Retinal pigment epithelial cell (primary cell): ENCODE measurements around the gene MMP1.

Experiments
- DNase-seq: peaks from one replicate; pipeline ENCODE4 v3.0.0-alpha.2; 2010; ENCODE audit warnings: low read depth
- H3K4me3 ChIP-seq: 2 replicates; pipeline ENCODE4 v1.5.1; 2011; ENCODE audit warnings: mild to moderate bottlenecking, low read length, control low read depth, moderate library complexity
- CTCF ChIP-seq: conservative IDR thresholded peaks from 2 replicates; pipeline ENCODE4 v1.5.1; 2011; ENCODE audit warnings: low read depth, low read length, control low read depth, inconsistent platforms

MMP1 gene

GRCh38 chr11:102792604-102793003 lies 5.4 kb downstream of the MMP1 start:
- TF ChIP-seq CTCF: no peak
- DNase-seq: no peak
- H3K4me3 ChIP-seq: no peak overlapping the region

GRCh38 chr11:102791271-102792036 lies 6.5 kb downstream of the MMP1 start:
- no peak overlapping the region for H3K4me3 ChIP-seq
- DNase-seq: no peak
- TF ChIP-seq CTCF: no peak

GRCh38 chr11:102788334-102788995 lies 9.5 kb downstream of the MMP1 start:
- DNase-seq: no peak
- H3K4me3 ChIP-seq: no peak overlapping the region
- TF ChIP-seq CTCF: no peak

GRCh38 chr11:102784380-102784779 lies 13.6 kb downstream of the MMP1 start:
- no peak overlapping the region for H3K4me3 ChIP-seq
- DNase-seq: no peak
- TF ChIP-seq CTCF: no peak

GRCh38 chr11:102783720-102784119 lies 14.2 kb downstream of the MMP1 start:
- TF ChIP-seq CTCF: no peak
- no peak for DNase-seq
- H3K4me3 ChIP-seq: no peak overlapping the region

GRCh38 chr11:102783016-102783415 lies 14.9 kb downstream of the MMP1 start:
- no peak for TF ChIP-seq CTCF
- no peak overlapping the region for H3K4me3 ChIP-seq
- DNase-seq: no peak

- no peak overlapping the region for H3K4me3 ChIP-seq
- no peak for DNase-seq
- no peak for TF ChIP-seq CTCF
Measured at GRCh38 chr11:102781676-102782075, 16.3 kb downstream of the MMP1 start.
